RPMI8226 (cell line): Measurements from ENCODE around the gene FAM180B.
"Not testable (repeated sequence)": the region's sequence is repeated elsewhere in the genome, so short reads cannot be mapped to it uniquely, and the experiment has no call there.

Experiments
- DNase-seq: peaks from one replicate; pipeline ENCODE4 v3.0.0-alpha.2; 2015

Gene FAM180B

DNA sequence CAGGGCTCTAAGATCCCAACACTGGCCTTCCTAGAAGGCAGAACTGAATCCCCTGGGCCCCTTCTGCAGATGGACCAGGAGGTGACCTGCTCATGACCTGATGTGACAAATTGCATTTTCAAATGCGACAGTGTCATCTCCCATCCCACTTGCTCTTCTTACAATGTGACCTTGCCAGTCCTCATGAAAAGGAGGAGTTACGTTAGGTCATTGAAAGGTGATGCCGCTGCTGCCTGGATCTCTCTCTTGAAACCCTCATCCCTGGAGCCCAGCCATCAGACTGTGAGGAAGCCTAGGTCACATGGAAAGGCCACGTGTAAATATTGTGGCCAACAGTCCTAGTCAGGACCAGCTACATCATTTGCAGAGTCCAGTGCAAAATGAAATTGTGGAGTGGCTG, 13.4 kb downstream of the FAM180B start:
- DNase-seq = no peak

DNA sequence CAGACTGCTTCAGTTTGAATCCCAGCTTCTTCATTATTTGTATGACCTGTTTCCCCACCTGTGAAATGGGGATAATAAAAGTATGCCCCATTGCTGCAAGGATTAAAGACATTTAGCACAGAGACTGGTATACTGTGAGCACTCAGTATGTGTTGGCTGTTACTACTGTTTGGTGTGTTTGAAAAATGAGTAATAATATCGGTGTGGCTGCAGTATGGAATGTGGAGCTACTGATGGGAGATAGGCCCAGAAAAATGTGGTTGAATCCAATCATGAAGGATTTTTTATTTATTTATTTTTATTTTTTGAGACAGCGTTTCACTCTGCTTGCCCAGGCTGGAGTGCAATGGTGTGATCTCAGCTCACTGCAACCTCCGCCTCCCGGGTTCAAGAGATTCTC, 16.8 kb downstream of the FAM180B start:
- no peak for DNase-seq

DNA sequence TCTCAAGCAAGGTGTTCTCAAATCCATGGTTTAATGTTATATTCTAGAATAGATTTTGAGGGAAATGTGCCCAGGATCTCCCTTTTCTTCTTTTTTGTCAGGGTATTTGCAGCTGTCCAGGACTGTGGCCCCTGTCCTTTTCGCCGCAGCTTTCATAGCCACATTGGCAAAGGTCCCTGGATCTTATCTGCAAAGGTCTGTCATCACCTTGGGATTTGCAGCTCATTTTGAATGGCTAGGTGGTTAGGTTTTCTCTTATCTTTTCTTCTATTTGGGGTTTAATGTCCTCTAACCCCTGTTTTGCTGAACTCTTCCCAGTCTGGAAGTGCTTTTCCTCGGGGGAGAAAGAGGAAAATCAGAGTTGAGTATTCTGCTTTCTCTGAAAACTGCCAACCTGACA, 19.4 kb downstream of the FAM180B start:
- no peak for DNase-seq

DNA sequence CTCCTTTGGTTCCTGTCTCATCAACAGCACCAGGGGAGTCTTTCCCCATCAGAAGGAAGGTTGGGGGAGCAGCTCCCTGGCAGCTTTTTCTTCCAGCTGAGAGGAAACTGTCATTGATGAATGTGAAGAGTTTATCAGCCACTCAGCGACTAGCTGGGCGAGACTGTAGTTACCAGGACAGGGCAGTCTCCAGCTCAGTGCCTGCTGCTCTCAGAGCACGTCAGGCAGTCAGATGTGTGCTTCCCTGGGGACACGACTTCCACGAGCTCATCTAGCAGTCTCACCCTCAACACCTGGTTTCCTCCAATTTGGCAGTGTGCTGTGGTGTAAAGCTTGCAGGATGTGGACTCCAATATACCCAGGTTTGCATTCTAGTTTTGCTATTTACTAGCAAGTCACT, 20.3 kb downstream of the FAM180B start:
- DNase-seq = no peak

DNA sequence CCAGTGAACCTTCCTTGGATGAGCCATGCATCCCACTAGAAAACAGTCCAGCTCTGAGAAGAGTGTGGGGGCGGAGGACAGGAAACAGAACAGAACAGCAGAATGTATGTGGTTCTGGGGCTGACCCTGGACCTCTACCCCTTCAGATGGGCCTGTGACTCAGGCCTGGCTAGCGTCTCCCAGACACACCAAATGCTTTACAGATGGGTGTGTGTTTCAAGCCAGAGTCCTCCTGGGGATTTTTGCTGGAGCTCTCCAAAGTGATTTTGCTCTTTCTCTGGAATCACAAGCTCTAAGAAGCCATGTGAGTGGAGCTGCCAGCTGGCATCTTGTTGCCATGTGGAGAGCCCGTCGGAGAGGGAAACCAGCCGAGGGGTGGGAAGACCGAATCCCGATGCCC, 20.9 kb downstream of the FAM180B start:
- no peak for DNase-seq

DNA sequence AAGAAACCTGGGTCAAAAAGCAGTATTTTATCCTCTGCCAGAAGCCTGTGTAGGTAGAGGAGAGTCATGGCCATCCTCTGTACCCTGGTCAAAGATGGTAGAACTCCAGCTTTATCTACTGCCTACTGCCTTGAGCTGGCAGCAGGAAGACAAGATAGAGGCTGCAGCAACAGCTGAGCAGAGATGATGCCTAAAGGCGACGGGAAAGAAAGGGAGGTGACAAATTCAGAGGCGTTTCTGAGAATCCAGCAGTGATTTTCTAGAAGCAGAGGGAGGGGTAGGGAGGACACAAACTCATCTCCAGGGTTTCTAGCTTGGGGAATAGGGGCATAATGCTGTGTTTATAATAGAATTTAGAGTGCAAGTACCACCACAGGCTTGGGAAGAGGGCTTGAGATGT, 23.2 kb downstream of the FAM180B start:
- no peak for DNase-seq

DNA sequence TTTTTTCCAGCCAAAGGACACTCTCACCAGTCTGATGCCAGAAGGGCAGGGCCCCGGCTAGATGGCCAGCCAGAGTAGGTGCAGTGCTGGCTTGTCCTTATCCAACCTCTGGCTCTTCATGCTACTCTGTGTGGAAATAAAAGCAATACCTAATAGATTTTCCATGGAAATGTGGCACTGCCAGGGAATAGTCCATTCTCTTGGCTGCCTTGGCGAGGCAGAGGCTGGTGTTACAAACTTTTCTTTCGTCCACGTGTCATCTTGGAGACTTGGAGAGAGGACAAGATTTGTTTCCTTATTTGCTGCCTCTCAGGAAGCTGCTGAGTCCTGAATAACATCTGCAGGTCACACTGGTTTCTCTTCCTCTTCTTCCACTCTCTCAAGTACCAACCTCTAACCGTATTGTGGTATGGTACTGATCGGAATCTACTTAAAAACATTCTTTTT, 24.9 kb downstream of the FAM180B start:
- peak; percentile 76 for DNase-seq

DNA sequence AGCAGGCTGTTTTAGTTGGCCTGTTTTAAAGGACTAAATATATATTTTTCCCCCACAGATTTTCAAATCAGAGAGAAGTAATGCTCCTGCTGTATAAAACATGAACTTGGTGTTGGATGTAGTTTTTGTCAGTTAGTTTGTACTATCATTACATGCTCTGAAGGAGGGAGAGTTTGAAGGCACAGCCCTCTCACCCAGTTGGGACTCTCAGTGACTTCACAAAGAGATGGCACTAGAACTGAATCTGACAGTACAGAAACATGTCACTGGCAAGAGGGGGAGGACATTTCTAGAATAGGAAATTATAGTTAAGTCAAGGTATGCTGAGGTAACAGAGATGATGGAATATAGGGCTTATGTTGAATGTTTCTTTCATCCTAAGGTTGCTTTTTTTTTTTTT, 28.8 kb downstream of the FAM180B start:
- no peak for DNase-seq

DNA sequence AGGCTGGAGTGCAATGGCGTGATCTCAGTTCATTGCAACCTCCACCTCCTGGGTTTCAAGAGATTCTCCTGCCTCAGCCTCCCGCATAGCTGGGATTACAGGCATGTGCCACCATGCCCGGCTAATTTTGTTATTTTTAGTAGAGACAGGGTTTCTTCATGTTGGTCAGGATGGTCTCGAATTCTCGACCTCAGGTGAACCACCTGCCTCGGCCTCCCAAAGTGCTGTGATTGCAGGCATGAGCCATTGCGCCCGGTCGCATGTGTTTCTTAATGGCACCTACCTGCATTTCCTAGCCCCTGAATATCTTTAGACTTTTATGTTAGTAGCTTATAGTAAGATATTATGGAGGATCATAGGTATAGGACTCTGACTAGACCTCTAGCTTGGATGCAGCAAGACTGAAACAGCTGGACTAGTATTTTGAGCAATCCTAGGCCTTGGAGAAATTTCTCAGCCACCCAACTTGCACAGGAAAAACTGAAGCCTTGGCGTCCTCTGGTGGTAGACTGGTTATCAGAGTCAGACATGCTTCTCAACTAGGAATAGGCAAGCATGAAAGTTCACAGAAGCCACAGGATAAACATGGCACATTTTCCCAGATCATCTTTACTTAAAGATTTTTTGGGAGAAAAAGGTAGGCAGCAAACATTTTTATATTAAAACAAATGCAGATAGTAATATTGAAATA, 30.4 kb downstream of the FAM180B start:
- DNase-seq = peak; percentile 62

DNA sequence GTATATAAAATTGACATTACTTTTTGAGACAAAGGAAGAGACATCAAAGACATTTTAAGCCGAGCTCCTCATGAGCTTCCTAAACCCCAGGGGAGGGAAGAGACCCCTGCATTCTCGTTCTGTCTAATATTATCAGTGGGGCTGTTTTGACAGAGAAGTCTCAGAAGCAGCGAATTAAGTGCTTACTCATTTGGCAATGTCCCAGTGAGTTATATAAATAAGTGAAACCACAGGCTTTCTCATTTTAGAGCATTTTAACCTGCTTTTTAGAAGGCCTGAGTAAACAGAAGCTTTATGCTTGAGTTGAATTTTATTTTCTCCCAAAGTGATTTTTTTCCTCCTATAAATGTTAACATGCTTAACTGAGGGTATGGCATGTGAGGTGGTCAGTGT, 30.9 kb downstream of the FAM180B start:
- DNase-seq = peak; percentile 71

DNA sequence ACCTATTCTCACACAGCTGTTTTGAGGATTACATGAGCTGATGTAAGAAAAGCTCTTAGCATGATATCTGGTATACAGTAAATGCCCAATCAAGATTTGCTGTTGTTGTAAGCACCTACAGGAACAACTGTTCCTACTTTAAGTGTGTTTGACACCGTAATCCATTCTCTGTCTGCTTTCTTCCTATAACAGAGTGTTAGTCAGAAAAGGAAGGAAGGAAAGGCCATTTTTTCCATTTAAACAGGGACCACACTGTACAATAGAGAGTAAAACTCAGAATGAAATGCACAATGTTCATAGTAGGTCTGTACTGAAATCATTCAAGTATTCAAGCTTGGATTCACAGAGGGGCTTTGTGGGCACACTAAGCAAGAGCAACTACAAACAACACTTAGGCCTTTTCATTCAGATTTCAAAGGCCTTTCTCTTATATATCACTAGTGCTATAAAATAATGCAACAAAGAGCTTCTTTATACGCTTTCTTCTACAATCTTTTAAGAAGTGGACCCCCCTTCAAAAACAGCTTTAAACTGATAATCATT, 34.4 kb downstream of the FAM180B start:
- no peak for DNase-seq

DNA sequence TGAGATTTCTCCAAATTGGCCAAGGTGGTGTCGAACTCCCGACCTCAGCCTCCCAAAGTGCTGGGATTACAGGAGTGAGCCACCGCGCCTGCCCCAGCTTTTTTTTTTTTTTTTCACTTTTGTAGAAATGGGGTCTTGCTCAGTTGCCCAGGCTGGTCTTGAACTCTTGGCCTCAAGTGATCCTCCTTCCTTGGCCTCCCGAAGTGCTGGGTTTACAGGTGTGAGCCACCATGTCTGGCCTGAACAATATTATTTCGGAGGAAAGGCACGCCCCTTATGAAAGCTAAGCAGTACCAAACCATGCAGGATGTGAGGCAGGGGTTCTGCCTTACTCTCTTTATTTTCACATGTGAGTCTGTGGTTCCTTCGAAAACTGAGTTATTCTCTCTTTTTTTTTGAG, 39.8 kb downstream of the FAM180B start:
- no peak for DNase-seq

DNA sequence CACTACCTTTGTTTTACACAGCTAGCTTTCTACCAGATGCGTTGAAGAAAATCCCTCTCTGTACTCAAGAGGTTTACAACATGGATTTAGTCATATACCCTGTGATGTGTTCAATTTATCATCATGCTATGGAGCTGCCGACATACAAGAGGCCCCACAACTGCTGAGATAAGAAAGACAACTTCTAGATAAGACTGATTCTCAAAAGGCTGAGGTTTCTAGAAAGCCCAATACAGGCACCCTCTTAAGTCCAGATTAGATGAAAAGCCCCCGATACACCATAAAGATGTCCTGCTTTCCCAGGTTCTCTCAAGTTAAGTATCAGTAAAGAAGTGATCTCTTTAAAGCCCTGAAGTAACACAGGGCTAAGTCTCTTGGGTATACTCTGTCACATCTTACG, 41.5 kb downstream of the FAM180B start:
- no peak for DNase-seq

DNA sequence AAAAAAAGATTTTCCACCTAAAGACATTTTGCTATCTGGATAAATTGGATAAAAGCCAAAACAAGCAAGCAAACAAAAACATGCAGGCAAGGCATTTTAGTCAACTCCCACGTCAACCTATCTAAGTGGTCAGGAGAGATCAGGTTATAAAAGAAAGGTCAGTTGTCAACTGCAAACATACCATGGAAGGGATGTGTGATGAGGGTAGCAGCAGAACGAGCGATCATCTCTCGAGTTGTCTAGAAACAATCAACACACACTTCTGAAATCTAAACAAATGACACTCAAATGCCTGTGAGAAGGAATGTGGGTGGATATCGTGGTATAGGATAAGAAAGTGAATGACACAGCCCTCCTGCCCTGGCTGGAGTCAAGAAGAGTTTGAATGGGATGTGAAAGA, 45.0 kb downstream of the FAM180B start:
- DNase-seq = no peak

DNA sequence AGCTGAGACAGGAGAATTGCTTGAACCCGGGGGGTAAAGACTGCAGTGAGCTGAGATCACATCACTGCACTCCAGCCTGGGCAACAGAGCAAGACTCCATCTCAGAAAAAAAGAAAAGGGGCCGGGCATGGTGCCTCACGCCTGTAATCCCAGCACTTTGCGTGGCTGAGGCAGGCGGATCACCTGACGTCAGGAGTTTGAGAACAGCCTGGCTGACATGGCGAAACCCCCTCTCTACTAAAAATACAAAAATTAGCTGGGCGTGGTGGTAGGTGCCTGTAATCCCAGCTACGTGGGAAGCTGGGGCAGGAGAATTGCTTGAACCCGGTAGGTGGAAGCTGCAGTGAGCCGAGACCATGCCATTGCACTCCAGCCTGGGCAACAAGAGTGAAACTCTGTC, 49.9 kb downstream of the FAM180B start:
- DNase-seq = not testable (repeated sequence)
